Neural crest cell (in vitro differentiated cells): ENCODE results near the gene DSP. TPM values are rescaled to one million over a fixed set of nuclear protein-coding genes. Genes with fewer than 3 reads are reported as not detected.
A peak's percentile ranks its signal among the peaks of the same experiment; 100 is the strongest.

Experiments
- DNase-seq: peaks from one replicate; pipeline ENCODE4 v3.0.0; 2021; ENCODE audit warnings: low read depth, mixed read lengths, low spot score
- H3K27ac Mint-ChIP-seq: one replicate; pipeline ENCODE4 v1.8.0; 2021; ENCODE audit warnings: mild to moderate bottlenecking, mixed read lengths; ENCODE audit not compliant: unreplicated experiment
- H3K27me3 Mint-ChIP-seq: 2 replicates; pipeline ENCODE4 v1.8.0; 2021; ENCODE audit warnings: low read depth, mild to moderate bottlenecking, mixed read lengths
- H3K36me3 Mint-ChIP-seq: 2 replicates; pipeline ENCODE4 v1.8.0; 2021; ENCODE audit warnings: low read depth, mild to moderate bottlenecking, mixed read lengths
- H3K4me1 Mint-ChIP-seq: 2 replicates; pipeline ENCODE4 v1.8.0; 2021; ENCODE audit warnings: mixed read lengths
- H3K4me3 Mint-ChIP-seq: one replicate; pipeline ENCODE4 v1.8.0; 2021; ENCODE audit warnings: mild to moderate bottlenecking, mixed read lengths
- H3K9me3 Mint-ChIP-seq: 2 replicates; pipeline ENCODE4 v1.8.0; 2021; ENCODE audit warnings: mixed read lengths
- total RNA-seq: library from RNA; stranded (reverse); gene quantifications from 2 replicates; pipeline ENCODE4 v1.2.1, GENCODE V29; 2021
- TF ChIP-seq, protein P1 (sequence below): fragments of 200-600 bp; sonication (generic); conservative IDR thresholded peaks from 2 replicates; pipeline ENCODE4 v1.5.0; 2021; ENCODE audit warnings: antibody characterized with exemption, mild to moderate bottlenecking

The DSP gene
- total RNA-seq, 1 donor from 2014 or later, result 9.5 TPM

- peaks cover 67% of the 10 kb centered on the region for H3K27me3 Mint-ChIP-seq
- peaks cover under 1% of the 10 kb centered on the region for H3K36me3 Mint-ChIP-seq
- peaks cover 6% of the 10 kb centered on the region for H3K4me1 Mint-ChIP-seq
- no peak for DNase-seq
- TF ChIP-seq, protein P1, sequence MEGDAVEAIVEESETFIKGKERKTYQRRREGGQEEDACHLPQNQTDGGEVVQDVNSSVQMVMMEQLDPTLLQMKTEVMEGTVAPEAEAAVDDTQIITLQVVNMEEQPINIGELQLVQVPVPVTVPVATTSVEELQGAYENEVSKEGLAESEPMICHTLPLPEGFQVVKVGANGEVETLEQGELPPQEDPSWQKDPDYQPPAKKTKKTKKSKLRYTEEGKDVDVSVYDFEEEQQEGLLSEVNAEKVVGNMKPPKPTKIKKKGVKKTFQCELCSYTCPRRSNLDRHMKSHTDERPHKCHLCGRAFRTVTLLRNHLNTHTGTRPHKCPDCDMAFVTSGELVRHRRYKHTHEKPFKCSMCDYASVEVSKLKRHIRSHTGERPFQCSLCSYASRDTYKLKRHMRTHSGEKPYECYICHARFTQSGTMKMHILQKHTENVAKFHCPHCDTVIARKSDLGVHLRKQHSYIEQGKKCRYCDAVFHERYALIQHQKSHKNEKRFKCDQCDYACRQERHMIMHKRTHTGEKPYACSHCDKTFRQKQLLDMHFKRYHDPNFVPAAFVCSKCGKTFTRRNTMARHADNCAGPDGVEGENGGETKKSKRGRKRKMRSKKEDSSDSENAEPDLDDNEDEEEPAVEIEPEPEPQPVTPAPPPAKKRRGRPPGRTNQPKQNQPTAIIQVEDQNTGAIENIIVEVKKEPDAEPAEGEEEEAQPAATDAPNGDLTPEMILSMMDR, result no peak
- no peak overlapping the region for H3K4me3 Mint-ChIP-seq
- H3K27ac Mint-ChIP-seq, result no peak overlapping the region
- H3K9me3 Mint-ChIP-seq, result no peaks in the 10 kb centered on the region
Observed at GRCh38 chr6:7617801-7618764, 76.6 kb downstream of the DSP start.

GRCh38 chr6:7621761-7622160 lies 80.3 kb downstream of the DSP start:
- Mint-ChIP-seq H3K9me3 (no peaks in the 10 kb centered on the region), H3K4me1 (peaks cover 19% of the 10 kb centered on the region), H3K4me3 (no peak overlapping the region), H3K36me3 (no peaks in the 10 kb centered on the region), H3K27ac (no peak overlapping the region), H3K27me3 (peaks cover 89% of the 10 kb centered on the region)
- TF ChIP-seq, protein P1, result no peak
- no peak for DNase-seq

GRCh38 chr6:7624796-7625710 lies 83.6 kb downstream of the DSP start:
- TF ChIP-seq, protein P1, result no peak
- H3K9me3 Mint-ChIP-seq, result no peaks in the 10 kb centered on the region
- peak; percentile 35 for DNase-seq
- no peak overlapping the region for H3K27ac Mint-ChIP-seq
- H3K4me3 Mint-ChIP-seq, result no peak overlapping the region
- no peaks in the 10 kb centered on the region for H3K36me3 Mint-ChIP-seq
- peaks cover 19% of the 10 kb centered on the region for H3K4me1 Mint-ChIP-seq
- H3K27me3 Mint-ChIP-seq, result peaks cover 89% of the 10 kb centered on the region

- Mint-ChIP-seq H3K4me1 (peaks cover 19% of the 10 kb centered on the region), H3K27ac (no peak overlapping the region), H3K9me3 (no peaks in the 10 kb centered on the region), H3K36me3 (no peaks in the 10 kb centered on the region), H3K4me3 (no peak overlapping the region), H3K27me3 (peaks cover 94% of the 10 kb centered on the region)
- TF ChIP-seq, protein P1, result no peak
- no peak for DNase-seq
Observed at GRCh38 chr6:7628479-7628878, 87.0 kb downstream of the DSP start.

DNA sequence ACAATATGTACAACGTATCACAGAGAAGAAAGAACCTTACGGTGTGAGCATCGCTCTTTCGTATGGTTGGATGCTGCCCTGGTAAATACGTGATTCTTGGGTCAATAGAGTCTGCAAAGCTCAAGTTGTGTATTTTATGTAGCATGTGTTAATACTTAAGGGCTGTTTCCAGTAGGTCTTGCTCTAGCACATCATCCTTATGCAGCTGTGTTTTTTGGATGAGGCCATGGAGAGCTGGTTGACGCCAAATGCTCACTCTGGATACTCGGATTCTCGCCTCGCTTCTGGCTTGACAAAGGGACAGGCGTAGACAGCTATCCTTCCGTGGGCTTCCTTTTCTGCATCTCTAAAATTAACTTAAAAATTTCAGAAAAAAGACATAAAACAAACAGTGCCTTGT lies 87.4 kb downstream of the DSP start:
- Mint-ChIP-seq H3K36me3 (no peaks in the 10 kb centered on the region), H3K4me3 (no peak overlapping the region), H3K4me1 (peaks cover 19% of the 10 kb centered on the region), H3K27me3 (peaks cover 95% of the 10 kb centered on the region), H3K9me3 (no peaks in the 10 kb centered on the region), H3K27ac (no peak overlapping the region)
- TF ChIP-seq, protein P1, result no peak
- no peak for DNase-seq
